ENCODE measurements around the gene UBE3A.

The UBE3A gene

GRCh38 chr15:25332306-25332705, 106.5 kb downstream of the UBE3A start:
- no peak for DNase-seq

GRCh38 chr15:25331860-25332259, 107.0 kb downstream of the UBE3A start:
- DNase-seq = no peak

- no peak for DNase-seq
These were observed 107.4 kb downstream of the UBE3A start for GRCh38 chr15:25331404-25331803.

GRCh38 chr15:25329696-25330095, 109.1 kb downstream of the UBE3A start:
- no peak for DNase-seq

GRCh38 chr15:25327686-25328085, 111.1 kb downstream of the UBE3A start:
- DNase-seq = no peak

- no peak for DNase-seq
These were observed 113.6 kb downstream of the UBE3A start for GRCh38 chr15:25325187-25325586.

GRCh38 chr15:25323420-25323819, 115.4 kb downstream of the UBE3A start:
- no peak for DNase-seq

- DNase-seq = no peak
These were observed 151.0 kb downstream of the UBE3A start for GRCh38 chr15:25287823-25288222.

Data from hypothalamus (tissue), 51 donors.